Measurements from ENCODE around the gene RASGRP3. TPM values are rescaled to one million over a fixed set of nuclear protein-coding genes. Genes with fewer than 3 reads are reported as not detected.
A peak's percentile ranks its signal among the peaks of the same experiment; 100 is the strongest.

RASGRP3 gene
- total and polyA plus RNA-seq, 2 of the 13 experiments (the other 11 are each of a cell fraction or from before 2014, with no cell fraction given), result 0.01 TPM; not detected in 1

- TF ChIP-seq HOXA9 (CRISPR knock-in tag; IDR thresholded peaks at IDR 0.05; ENCODE audit: borderline replicate concordance) (peak; percentile 58; the same call in 1 of the 2 replicates), HNRNPL (IDR thresholded peaks at IDR 0.05; ENCODE audit: low read depth, low read length) (peak; percentile 43; the same call in 1 of the 2 replicates), ZSCAN21 (CRISPR knock-in tag; IDR thresholded peaks at IDR 0.05; ENCODE audit: borderline replicate concordance) (peak; percentile 88), LBX2 (CRISPR knock-in tag; IDR thresholded peaks at IDR 0.05; ENCODE audit: borderline replicate concordance) (peak; percentile 86; the same call in 1 of the 2 replicates), HDAC6 (IDR thresholded peaks at IDR 0.05; ENCODE audit: low read depth, low read length) (no peak), SRSF1 (optimal IDR thresholded peaks at IDR 0.05; ENCODE audit: low read depth, low read length) (peak; percentile 81), ZNF20 (CRISPR knock-in tag; IDR thresholded peaks at IDR 0.05) (no peak), CBX5 (CRISPR knock-in tag; IDR thresholded peaks at IDR 0.05; ENCODE audit: borderline replicate concordance) (0 out of 2 replicates have a peak, but pooled peaks have one; percentile 2), GTF2F1 (IDR thresholded peaks at IDR 0.05; ENCODE audit: low read length) (no peak), SPEN (CRISPR knock-in tag; IDR thresholded peaks at IDR 0.05; ENCODE audit: low read depth) (peak; percentile 74), ZNF230 (CRISPR knock-in tag; IDR thresholded peaks at IDR 0.05) (no peak; the same call in 1 of the 2 replicates), MIER2 (CRISPR knock-in tag; IDR thresholded peaks at IDR 0.05) (peak; percentile 61; the same call in 1 of the 2 replicates), ZNF232 (CRISPR knock-in tag; IDR thresholded peaks at IDR 0.05; ENCODE audit: borderline replicate concordance) (peak; percentile 86), GMEB1 (CRISPR knock-in tag; IDR thresholded peaks at IDR 0.05; ENCODE audit: borderline replicate concordance) (peak; percentile 88; the same call in 1 of the 2 replicates), BCL6 (CRISPR knock-in tag; IDR thresholded peaks at IDR 0.05) (peak; percentile 34; the same call in 1 of the 2 replicates), ATAD3A (CRISPR knock-in tag; IDR thresholded peaks at IDR 0.05) (no peak), KLF11 (CRISPR knock-in tag; IDR thresholded peaks at IDR 0.05) (no peak), ZNF619 (CRISPR knock-in tag; IDR thresholded peaks at IDR 0.05) (peak; percentile 56; the same call in 1 of the 2 replicates), BATF2 (CRISPR knock-in tag; IDR thresholded peaks at IDR 0.05) (0 out of 2 replicates have a peak, but pooled peaks have one; percentile 78), DNMT3B (CRISPR knock-in tag; conservative IDR thresholded peaks at IDR 0.05) (peak; percentile 14; the same call in 1 of the 2 replicates), NONO (IDR thresholded peaks at IDR 0.05) (no peak), NONO (CRISPR knock-in tag; conservative IDR thresholded peaks at IDR 0.05) (peak; percentile 87; the same call in 1 of the 2 replicates), ELF3 (CRISPR knock-in tag; IDR thresholded peaks at IDR 0.05) (peak; percentile 56), SALL2 (CRISPR knock-in tag; IDR thresholded peaks at IDR 0.05) (peak; percentile 91; the same call in 1 of the 2 replicates), GFI1 (CRISPR knock-in tag; IDR thresholded peaks at IDR 0.05; ENCODE audit: borderline replicate concordance) (peak; percentile 70; the same call in 1 of the 2 replicates), HMG20A (CRISPR knock-in tag; IDR thresholded peaks at IDR 0.05; ENCODE audit: borderline replicate concordance) (no peak), ZNF350 (CRISPR knock-in tag; IDR thresholded peaks at IDR 0.05; ENCODE audit: borderline replicate concordance, low read depth) (peak; percentile 86; the same call in 1 of the 2 replicates), NFYC (CRISPR knock-in tag; IDR thresholded peaks at IDR 0.05) (peak; percentile 43; the same call in 1 of the 2 replicates), ZNF367 (CRISPR knock-in tag; IDR thresholded peaks at IDR 0.05; ENCODE audit: borderline replicate concordance) (no peak; the same call in 1 of the 2 replicates)
Measured at GRCh38 chr2:33599175-33599942, 122.9 kb downstream of the RASGRP3 start, which contains the start of gene FAM98A (continued).
